GM18870 (cell line): ENCODE measurements around the gene EIF4G3.
"Not testable (repeated sequence)": the region's sequence is repeated elsewhere in the genome, so short reads cannot be mapped to it uniquely, and the experiment has no call there.

Experiments used
- ATAC-seq: cut with Tn5 transposase; IDR thresholded peaks from one replicate; pipeline ENCODE4 v1.9.1; 2021; ENCODE audit warnings: moderate library complexity; ENCODE audit not compliant: unreplicated experiment

EIF4G3 gene

GRCh38 chr1:21156019-21156418, 20.7 kb downstream of the EIF4G3 start:
- no peak for ATAC-seq

- ATAC-seq, result no peak
Observed at GRCh38 chr1:21154717-21155116, 22.0 kb downstream of the EIF4G3 start.

GRCh38 chr1:21153388-21153787, 23.3 kb downstream of the EIF4G3 start:
- ATAC-seq, result no peak

GRCh38 chr1:21152423-21153100, 24.1 kb downstream of the EIF4G3 start:
- ATAC-seq, result no peak

GRCh38 chr1:21149855-21150432, 26.8 kb downstream of the EIF4G3 start:
- ATAC-seq, result no peak

- no peak for ATAC-seq
Observed at GRCh38 chr1:21149430-21149854, 27.3 kb downstream of the EIF4G3 start.

- no peak for ATAC-seq
Observed at GRCh38 chr1:21143752-21144151, 32.9 kb downstream of the EIF4G3 start.

GRCh38 chr1:21143138-21143537, 33.6 kb downstream of the EIF4G3 start:
- no peak for ATAC-seq

GRCh38 chr1:21141030-21141429, 35.7 kb downstream of the EIF4G3 start:
- no peak for ATAC-seq

- no peak for ATAC-seq
Observed at GRCh38 chr1:21139601-21140000, 37.1 kb downstream of the EIF4G3 start.

GRCh38 chr1:21136344-21136743, 40.4 kb downstream of the EIF4G3 start:
- ATAC-seq, result not testable (repeated sequence)

- ATAC-seq, result no peak
Observed at GRCh38 chr1:21131200-21131599, 45.5 kb downstream of the EIF4G3 start.

- ATAC-seq, result no peak
Observed at GRCh38 chr1:21129407-21129806, 47.3 kb downstream of the EIF4G3 start.

GRCh38 chr1:21126324-21126723, 50.4 kb downstream of the EIF4G3 start:
- ATAC-seq, result no peak

GRCh38 chr1:21124846-21125245, 51.9 kb downstream of the EIF4G3 start:
- no peak for ATAC-seq

GRCh38 chr1:21123287-21123948, 53.3 kb downstream of the EIF4G3 start:
- no peak for ATAC-seq

GRCh38 chr1:21121764-21122471, 54.8 kb downstream of the EIF4G3 start:
- ATAC-seq, result no peak

- no peak for ATAC-seq
Observed at GRCh38 chr1:21118167-21118566, 58.5 kb downstream of the EIF4G3 start.

GRCh38 chr1:21117597-21118001, 59.1 kb downstream of the EIF4G3 start:
- ATAC-seq, result no peak

GRCh38 chr1:21117159-21117558, 59.5 kb downstream of the EIF4G3 start:
- no peak for ATAC-seq

- no peak for ATAC-seq
Observed at GRCh38 chr1:21115098-21115760, 61.5 kb downstream of the EIF4G3 start.
